HG02885 (cell line): Measurements from ENCODE around the gene KIF1A.

Source experiments
- ATAC-seq: cut with Tn5 transposase; IDR thresholded peaks from one replicate; pipeline ENCODE4 v1.9.1; 2021; ENCODE audit warnings: mild to moderate bottlenecking; ENCODE audit not compliant: unreplicated experiment, poor library complexity

Gene KIF1A

GRCh38 chr2:240777456-240778212 lies 42.4 kb downstream of the KIF1A start:
- ATAC-seq: no peak

GRCh38 chr2:240775905-240776304 lies 44.1 kb downstream of the KIF1A start:
- ATAC-seq: no peak

GRCh38 chr2:240774856-240775255 lies 45.2 kb downstream of the KIF1A start:
- ATAC-seq: no peak

GRCh38 chr2:240769096-240769495 lies 50.9 kb downstream of the KIF1A start:
- no peak for ATAC-seq

GRCh38 chr2:240768216-240768615 lies 51.8 kb downstream of the KIF1A start:
- ATAC-seq: no peak

- no peak for ATAC-seq
Measured at GRCh38 chr2:240767341-240767740, 52.7 kb downstream of the KIF1A start.

GRCh38 chr2:240766072-240766471 lies 53.9 kb downstream of the KIF1A start:
- no peak for ATAC-seq

GRCh38 chr2:240765007-240765406 lies 55.0 kb downstream of the KIF1A start:
- no peak for ATAC-seq

- ATAC-seq: no peak
Measured at GRCh38 chr2:240764605-240765004, 55.4 kb downstream of the KIF1A start.

- no peak for ATAC-seq
Measured at GRCh38 chr2:240762971-240763370, 57.0 kb downstream of the KIF1A start.

GRCh38 chr2:240762249-240762648 lies 57.8 kb downstream of the KIF1A start:
- ATAC-seq: no peak

- no peak for ATAC-seq
Measured at GRCh38 chr2:240760576-240761246, 59.3 kb downstream of the KIF1A start.

- no peak for ATAC-seq
Measured at GRCh38 chr2:240760121-240760520, 59.9 kb downstream of the KIF1A start.

GRCh38 chr2:240759459-240759858 lies 60.6 kb downstream of the KIF1A start:
- ATAC-seq: peak; percentile 49

GRCh38 chr2:240757086-240757614 lies 62.9 kb downstream of the KIF1A start:
- ATAC-seq: no peak

- ATAC-seq: no peak
Measured at GRCh38 chr2:240752209-240752608, 67.8 kb downstream of the KIF1A start.

- no peak for ATAC-seq
Measured at GRCh38 chr2:240750409-240750808, 69.6 kb downstream of the KIF1A start.

- ATAC-seq: no peak
Measured at GRCh38 chr2:240749516-240749915, 70.5 kb downstream of the KIF1A start.

GRCh38 chr2:240747256-240747655 lies 72.8 kb downstream of the KIF1A start:
- ATAC-seq: no peak

GRCh38 chr2:240746671-240747070 lies 73.3 kb downstream of the KIF1A start:
- no peak for ATAC-seq

GRCh38 chr2:240745962-240746361 lies 74.1 kb downstream of the KIF1A start:
- ATAC-seq: no peak

GRCh38 chr2:240745456-240745855 lies 74.6 kb downstream of the KIF1A start:
- no peak for ATAC-seq
